Measurements from ENCODE around the gene MTHFD1.

DNA sequence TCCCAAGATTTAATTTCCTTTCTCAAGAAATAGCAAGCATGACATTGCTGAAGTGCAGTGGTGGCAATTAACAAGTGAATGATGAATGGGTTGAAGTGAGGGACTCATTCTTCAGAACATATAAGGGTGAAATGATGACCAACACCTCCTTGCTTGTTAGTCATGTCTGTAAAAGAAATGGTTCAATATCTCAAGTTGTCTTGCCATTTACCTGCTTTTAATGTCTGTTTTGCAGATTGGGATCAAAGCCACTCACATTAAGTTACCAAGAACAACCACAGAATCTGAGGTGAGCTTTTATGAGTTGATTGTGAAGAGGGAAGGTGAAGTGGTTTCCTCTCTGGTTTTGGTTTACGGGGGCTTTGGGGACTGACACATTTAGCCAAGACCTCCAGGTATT, 24.1 kb downstream of the MTHFD1 start:
- TF ChIP-seq REST (IDR thresholded peaks at IDR 0.05; ENCODE audit: insufficient read depth in 1 of 2, low read depth in 2 of 2, low read length in 2 of 2) (no peak), POLR2AphosphoS5 (IDR thresholded peaks at IDR 0.05; ENCODE audit: low read depth, low read length) (no peak), SIN3A (IDR thresholded peaks at IDR 0.05; ENCODE audit: borderline replicate concordance, insufficient read depth, low read length) (no peak), TAF1 (IDR thresholded peaks at IDR 0.05; ENCODE audit: borderline replicate concordance, insufficient read depth, low read length) (no peak), FOXP2 (optimal IDR thresholded peaks at IDR 0.05; ENCODE audit: borderline replicate concordance, extremely low read depth, extremely low read length, insufficient read depth) (no peak)
